ENCODE data around the gene TP73.
A peak's percentile ranks its signal among the peaks of the same experiment; 100 is the strongest.

The TP73 gene

GRCh38 chr1:3691421-3692204 lies 39.3 kb downstream of the TP73 start:
- no peak for DNase-seq

DNA sequence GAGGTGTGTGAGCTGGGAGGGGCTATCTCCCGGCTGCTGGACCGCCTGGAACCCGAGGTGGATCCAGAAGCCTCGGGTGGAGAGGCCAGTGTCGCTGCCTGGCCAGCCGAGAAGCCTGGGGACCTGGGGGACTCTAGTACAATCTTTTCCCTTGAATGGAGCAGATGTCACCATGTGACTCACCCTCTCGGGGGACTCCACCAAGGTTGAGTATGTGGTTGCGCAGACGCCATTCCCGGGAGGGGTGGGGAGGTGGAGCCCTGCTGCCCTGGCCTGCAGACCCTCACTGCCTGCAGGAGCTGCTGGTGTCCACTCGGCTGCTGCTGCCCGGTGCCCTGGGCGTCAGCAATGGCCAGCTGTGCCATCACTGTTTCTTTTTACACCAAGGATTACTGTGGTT lies 40.3 kb downstream of the TP73 start:
- DNase-seq: no peak

GRCh38 chr1:3693321-3693720 lies 41.0 kb downstream of the TP73 start:
- DNase-seq: no peak

GRCh38 chr1:3695326-3696217 lies 43.3 kb downstream of the TP73 start:
- DNase-seq: peak; percentile 26 to 38

GRCh38 chr1:3696689-3697088 lies 44.4 kb downstream of the TP73 start:
- DNase-seq: no peak

- DNase-seq: no peak
These were observed 44.8 kb downstream of the TP73 start for GRCh38 chr1:3697104-3697503.

DNA sequence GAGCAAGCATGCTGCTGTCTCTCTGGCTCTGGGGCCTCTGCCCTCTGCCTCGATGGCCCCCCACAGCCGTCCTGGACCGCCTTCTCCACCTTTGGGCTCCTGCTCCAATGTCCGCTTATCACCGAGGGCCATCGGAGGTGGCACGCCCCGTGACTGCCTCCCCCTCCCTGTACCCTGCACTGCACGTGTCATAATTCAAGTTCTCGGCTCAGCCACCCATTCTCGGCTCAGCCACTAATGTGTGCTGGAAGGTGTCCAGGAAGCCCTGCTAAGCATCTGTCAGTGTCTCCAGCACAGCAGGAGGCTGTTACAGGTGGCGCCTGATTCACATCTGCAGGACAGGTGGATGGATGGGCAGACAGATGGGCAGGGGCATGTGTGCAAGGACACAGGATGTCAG lies 45.5 kb downstream of the TP73 start:
- DNase-seq: no peak

- DNase-seq: no peak
These were observed 46.5 kb downstream of the TP73 start for GRCh38 chr1:3698660-3699408.

- no peak for DNase-seq
These were observed 47.3 kb downstream of the TP73 start for GRCh38 chr1:3699596-3699995.

DNA sequence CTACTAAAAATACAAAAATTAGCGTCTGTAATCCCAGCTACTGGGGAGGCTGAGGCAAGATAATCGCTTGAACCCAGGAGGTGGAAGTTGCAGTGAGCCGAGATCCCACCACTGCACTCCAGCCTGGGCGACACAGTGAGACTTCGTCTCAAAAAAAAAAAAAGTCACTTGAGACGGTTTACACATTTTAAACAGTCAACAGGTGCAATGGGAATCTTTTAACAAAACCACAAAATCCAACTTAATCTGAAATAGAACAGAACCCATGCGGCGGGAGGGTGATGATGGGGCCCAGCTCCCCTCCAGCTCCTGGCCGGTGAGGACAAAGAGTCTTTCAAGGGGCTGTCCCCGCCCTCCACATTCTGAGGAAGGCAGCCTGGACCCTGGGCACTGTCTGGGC lies 48.3 kb downstream of the TP73 start:
- DNase-seq: no peak

GRCh38 chr1:3702528-3702927 lies 50.2 kb downstream of the TP73 start:
- DNase-seq: no peak

- DNase-seq: no peak
These were observed 50.8 kb downstream of the TP73 start for GRCh38 chr1:3702990-3703728.

- DNase-seq: no peak
These were observed 51.6 kb downstream of the TP73 start for GRCh38 chr1:3703786-3704371.

- DNase-seq: no peak
These were observed 53.1 kb downstream of the TP73 start for GRCh38 chr1:3705341-3705950.

DNA sequence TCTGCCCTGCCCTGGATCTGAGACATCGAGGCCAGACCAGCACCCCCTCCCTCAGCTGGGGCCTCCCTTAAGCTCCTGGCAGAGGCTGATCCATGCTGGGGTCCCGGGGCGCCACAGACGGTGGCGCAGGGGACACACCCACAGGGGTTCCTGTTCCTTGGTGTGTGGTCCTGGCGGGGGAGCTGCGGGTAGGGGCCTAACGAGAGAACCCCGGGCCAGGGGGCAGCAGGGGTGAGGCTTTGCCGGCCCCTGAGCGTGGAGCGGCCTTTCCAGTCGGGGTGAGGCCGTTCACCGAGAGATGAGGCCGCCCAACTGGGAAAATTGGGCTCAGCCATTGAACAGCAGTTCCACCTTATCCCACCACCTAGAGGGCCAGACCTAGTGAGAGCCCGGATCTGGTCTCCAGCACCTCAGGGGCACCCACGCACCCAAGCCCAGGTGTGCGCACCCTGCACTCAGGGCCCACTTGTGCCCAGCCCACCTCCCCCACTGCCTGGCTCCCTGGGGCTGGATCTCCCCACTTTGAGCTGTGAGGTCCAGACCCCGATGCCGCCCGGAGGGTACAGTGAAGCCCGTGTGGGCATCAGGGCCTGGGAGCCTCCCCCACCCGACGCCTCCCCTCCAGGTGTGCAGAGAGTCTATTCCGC lies 54.5 kb downstream of the TP73 start:
- no peak for DNase-seq

DNA sequence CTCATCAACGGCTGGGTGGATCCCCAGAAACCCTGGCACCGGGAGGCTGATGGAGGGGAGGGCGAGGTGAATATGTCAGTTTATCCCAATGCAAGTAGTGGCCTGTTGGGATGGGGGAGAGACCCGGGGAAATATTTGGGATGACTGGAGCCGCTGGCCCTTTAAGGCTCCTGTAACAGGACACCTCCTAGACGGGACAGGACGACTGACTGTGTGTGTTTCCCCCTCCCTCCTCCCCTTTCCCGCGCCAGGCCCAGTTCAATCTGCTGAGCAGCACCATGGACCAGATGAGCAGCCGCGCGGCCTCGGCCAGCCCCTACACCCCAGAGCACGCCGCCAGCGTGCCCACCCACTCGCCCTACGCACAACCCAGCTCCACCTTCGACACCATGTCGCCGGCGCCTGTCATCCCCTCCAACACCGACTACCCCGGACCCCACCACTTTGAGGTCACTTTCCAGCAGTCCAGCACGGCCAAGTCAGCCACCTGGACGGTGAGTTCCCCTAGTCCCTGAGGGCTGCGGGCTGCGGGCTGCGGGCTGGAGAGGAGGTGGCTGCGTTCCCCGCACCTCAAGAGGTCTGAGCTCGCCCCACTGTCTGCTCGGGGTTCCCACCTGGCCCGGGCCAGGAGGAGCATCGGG lies 55.1 kb downstream of the TP73 start:
- DNase-seq: no peak

DNA sequence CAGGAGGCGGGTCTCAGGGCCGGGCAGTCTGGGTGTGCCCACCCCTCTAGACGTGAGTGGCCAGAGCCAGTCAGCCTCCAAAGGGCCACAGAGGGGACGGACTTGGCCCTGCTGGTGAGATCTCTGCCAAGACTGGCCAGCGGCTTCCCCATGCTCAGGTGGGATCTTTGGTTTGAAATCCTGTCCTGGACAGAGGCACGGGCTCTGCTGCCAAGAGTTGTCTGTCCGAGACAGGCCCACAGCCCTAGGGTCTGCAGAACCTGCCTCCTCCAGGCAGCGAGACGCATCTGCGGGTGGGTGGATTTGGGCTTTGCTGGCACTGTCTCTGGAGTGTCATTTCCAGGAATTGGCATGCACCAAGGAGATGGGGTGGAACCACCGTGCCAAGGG lies 55.6 kb downstream of the TP73 start:
- no peak for DNase-seq

DNA sequence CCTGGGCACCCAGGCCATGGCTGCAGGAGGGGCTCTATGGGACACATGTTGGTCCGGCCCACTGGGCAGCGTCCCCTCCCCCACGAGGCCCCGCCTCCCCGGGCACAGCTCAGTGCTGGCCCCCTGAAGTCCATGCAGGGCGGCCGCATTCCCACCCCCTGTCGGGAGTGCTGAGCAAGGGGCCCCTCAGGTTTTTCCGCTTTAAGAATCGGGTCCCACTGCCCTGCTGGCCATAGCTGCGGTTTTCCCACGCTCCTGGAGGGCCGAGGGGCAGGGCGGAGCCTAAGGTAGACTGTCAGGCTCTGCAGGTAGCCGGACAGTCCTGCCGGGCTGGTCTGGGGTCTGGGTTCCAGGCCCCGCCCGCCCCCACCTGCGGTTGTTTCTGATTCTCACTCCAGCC lies 56.5 kb downstream of the TP73 start:
- no peak for DNase-seq

DNA sequence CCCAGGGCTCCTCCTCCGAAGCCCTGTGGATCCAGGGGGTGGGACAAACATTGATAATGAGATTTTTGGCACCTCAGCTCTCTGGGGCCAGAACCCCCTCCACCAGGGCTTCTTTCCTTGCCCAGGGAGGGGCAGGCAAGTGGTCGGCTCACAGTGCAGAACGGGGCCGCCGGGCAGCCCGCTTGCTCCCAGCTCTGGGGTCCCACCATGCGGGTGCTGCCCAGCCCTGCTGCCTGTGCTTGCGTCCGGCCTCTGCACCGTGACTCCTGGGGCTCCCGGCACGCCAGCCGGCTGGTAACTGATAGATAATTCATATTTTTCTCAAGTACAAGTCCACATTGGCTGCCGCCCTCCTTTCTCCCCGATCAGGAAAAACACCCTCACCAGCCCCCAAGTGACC lies 57.9 kb downstream of the TP73 start:
- DNase-seq: no peak

- no peak for DNase-seq
These were observed 59.1 kb downstream of the TP73 start for GRCh38 chr1:3711381-3711779.

Data from Kasumi-1 (cell line).